NCI-H1436 treated with DMSO at 0.1 percent for 48 hours (cell line): ENCODE results near the gene PAQR4.
A peak's percentile ranks its signal among the peaks of the same experiment; 100 is the strongest.

ENCODE experiments used
- DNase-seq: peaks from one replicate; lab custom pipeline; 2025; lab: John Stamatoyannopoulos, UW

PAQR4 gene

DNA sequence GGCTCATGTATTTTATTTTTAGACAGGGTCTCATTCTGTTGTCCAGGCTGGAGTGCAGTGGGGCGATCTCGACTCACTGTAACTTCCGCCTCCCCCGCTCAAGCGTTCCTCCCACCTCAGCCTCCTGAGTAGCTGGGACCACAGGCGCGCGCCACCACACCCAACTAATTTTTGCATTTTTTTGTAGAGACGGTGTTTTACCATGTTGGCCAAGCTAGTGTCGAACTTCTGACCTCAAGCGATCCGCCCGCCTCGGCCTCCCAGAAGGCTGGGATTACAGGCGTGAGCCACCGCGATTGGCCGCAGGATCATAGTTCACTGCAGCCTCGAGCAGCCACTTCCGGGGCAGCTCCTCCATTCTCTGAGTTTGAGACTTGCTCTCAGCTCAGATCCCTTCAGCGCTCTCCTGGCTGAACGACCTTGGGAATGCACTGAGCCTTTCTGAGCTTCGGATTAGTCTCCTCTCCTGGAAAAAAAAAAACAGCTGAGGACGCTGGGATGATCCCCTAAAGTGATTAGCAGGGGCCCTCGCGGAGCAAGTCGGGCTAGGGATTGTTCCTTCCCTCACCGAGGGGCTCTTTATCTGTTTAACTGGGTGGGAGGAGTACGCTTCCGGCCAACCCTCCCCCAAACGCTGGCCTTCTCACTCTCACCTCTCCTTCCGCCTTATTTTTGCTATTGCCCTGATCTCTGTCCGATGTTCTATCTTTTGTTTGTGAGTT, 12.2 kb downstream of the PAQR4 start:
- no peak for DNase-seq

DNA sequence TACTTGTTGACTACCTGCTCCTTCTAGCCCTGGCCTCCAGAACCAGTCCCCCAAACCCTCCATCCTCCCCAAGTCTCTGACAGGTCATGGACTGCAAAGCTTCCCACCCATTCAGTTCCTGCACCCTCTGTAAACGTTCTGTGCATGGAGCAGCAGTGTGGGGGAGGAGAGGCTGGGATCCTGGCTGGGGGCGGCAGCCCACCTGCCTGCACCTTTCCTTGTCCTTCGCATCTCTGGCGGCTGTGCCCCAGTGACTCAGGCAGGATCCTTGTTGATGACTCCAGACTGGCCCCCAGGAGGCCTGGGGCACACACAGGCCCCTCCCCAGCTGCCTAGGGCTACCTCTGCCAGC, 12.7 kb downstream of the PAQR4 start:
- DNase-seq: no peak

DNA sequence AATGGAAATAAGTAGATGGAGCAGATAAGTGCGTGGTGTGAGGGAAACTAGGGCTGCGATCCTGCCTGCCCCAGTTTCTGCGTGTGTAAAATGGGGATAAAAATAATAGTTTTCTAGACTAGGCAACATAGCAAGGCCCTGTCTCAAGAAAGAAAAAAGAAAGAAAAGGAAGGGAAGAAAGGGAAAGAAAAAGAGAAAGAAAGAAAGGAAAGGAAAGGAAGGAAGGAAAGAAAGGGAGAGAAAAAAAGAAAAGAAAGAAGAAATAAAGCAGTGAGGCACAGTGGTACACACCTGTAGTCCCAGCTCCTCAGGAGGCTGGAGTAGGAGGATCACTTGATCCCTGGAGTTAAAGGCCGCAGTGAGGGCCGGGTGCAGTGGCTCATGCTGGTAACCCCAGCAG, 13.3 kb downstream of the PAQR4 start:
- no peak for DNase-seq

DNA sequence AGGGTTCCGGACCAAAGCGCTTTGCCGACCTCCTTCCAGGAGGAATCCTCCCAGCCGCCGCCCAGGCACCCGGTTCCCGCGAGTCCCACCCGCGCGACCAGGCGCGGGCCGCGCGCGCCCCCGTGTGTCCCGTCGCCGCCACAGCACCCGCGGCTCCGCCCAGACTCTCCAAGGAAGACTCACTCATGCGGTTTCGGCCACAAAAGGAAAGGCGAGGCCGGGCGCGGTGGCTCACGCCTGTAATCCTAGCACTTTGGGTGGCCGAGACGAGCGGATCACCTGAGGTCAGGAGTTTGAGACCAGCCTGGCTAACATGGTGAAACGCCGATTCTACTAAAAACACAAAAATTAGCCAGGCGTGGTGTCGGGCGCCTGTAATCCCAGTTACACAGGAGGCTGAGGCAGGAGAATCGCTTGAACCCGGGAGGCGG, 14.6 kb downstream of the PAQR4 start:
- no peak for DNase-seq

DNA sequence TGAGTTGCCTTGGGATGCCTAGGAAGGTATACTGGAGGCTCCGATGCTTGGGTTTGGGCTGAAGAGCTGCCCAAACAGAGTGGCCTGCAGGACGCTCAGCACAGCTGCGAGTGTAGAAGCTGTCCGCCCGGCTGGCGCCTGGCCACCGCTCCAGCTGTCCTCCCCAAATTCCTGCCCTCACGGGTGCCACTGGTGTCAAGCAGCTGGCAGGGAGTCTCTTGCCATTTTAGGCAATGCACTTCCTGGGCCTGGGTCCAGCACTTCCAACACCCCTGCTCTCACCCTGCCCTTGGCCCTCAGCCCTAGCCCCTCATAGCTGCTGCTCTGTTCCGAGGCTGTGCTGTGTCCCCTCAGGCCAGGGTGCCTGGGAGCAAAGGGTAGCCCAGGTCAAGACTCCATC, 16.3 kb downstream of the PAQR4 start:
- DNase-seq: no peak

DNA sequence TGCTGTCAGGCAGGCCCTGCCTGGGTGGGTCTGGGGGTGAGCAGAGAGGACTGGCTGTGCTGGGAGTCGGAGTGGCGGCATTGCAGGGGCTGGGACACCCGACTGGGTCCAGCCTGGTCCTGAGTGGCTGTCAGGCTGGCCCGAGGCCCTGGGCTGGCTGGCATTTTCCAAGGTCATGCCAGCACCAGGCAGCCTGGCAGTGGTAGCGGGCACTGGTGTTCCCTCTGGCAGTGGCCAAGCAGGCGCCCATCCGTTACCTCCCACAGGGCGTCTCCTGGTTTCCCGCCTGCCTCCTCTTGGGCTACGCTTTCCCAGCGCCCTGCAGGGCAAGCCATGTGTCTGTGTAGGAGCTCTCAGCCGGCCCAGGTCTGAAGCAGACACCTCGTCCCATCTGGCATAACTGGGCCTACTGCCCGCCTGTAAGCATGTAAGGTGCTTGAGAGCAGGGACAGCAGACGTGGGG, 16.8 kb downstream of the PAQR4 start:
- DNase-seq: no peak

DNA sequence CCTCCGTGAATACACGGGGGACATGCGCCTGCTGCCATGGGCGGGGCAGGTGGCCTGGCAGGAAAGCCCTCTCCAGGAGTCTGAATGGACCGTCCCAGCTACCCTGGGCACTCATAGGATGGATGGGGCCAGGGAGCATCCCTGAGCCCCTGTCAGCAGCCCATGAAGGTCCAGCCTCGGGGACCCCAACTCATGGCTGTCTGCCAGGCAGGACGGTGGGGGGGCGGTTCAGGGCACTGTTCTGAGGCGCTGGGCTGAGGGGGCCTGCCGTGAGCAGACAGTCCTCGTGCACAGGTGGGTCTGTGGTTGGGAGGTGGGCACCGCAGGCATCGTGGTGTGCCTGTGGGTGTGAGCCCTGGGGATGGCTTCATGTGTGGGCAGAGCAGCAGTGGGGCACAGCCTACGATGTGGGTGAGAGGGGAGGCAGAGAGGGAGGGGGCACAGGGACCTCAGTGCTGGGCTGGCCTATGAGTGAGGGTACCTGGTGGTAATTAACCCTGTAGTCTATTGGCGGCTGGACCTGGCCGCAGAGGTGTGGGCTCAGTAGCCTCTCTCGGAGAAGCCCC, 17.6 kb downstream of the PAQR4 start:
- DNase-seq: no peak

DNA sequence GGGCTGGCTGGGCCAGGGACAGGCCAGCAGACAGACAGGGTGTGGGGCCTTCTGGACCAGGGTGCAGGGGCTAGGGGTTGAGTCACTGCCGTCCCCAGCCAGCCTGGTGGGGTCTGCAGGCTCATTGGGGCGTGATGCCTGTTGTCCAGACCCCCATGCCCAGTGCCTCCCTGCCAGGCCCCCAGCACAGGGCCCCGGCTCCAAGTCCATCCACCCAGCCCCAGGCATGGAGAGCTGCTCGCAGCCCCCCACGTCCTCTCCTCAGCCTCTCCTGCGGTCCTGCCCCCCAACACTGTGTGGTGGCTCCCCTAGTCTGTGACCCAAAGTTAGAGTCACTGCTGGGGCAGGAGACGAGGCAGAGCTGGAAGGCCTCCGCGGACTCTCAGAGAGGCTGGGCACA, 18.1 kb downstream of the PAQR4 start:
- DNase-seq: no peak

DNA sequence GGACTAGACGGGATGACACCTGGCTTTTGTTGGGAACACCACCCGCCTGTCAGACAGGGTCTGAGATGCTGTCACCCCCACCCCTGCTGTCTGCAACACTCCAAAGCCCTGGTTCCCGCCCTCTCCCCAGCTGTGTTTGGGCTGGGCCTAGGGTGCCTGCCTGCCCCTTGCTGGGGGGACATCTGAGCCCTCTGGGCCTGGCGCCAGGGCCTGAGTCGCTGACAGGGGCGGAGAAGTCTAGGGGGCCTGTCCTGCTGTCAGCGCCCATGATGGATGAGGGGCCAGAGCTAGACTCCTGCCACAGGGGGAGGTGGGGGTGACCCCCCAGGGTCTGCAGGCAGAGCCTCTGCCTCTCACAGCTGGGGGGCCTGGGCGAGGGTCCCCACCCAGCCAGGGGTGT, 18.7 kb downstream of the PAQR4 start:
- DNase-seq: no peak

DNA sequence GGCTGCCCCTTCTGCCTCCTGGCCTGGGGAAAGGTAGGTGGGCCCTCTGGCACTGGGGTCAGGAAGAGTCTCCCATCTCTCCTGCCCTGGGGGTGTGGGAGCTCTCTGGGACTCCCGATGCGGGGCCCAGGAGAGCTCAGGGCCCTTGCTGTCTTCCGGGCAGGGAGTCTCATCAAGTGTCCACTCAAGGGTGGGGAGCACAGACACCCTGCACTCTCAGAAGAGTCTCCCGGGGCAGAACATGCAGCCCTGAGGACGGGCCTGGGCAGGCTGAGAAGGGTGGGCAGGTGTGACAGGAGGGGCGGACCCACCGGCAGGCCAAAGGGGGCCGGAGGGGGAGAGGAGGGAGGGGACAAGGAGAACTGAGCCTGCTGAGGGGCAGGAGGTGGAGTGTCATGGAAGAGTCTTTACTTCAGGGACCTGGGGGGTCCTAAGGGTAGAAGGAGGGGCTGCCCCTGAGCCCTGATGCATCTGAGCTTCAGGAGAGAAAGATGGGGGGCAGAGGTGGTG, 19.5 kb downstream of the PAQR4 start:
- no peak for DNase-seq

DNA sequence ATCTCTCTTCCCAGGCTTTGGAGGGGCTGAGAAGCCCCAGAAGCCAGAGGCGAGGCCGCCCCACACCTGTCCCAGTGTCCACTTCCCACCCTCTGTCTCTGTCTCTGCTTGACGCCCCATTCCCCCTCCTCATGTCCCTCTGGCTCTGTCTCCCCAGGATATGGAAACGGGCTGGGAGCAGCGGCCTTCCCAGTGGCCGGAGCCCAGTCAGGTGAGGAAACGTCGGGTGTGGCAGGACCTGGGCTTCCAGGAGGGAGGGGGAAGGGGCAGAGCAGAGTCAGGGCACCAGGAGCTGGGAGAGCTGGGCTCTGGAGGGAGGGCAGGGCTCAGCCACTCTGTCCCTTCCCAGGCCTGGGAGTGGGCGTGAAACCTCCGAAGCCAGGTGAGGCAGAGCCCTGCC, 21.7 kb downstream of the PAQR4 start:
- DNase-seq: no peak

DNA sequence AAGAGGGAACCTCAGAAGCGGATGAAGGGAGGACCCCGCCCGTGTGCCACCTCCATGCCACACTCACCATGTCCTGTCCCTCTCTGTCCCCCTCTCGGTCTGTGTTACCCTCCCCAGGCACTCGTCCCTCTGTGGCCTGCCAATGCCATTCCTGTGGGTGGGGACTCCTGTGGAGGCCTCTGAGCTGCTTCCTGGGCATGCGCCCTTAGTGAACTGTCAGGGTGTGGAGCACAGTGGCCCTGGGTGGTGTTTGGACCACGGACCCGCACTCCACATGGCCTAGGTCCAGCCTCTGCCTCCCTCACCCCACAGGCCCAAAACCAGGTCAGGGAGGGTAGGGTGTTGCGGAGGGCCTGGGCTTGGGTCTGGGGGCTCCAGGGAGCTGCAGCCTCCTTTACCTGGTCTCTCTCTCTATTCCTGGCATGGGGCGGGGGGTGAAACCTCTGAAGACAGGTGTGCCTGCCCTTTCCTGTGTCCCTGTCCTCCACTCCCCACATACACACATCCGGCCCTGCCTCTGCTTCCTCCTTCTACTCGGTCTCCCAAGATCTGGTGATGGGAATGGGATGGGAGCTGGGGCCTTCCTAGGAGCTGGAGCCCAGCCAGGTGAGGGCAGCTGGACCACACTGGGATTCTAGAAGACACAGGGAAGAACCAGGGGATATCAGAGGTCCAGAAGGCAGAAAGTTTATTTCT, 22.6 kb downstream of the PAQR4 start:
- DNase-seq: no peak

DNA sequence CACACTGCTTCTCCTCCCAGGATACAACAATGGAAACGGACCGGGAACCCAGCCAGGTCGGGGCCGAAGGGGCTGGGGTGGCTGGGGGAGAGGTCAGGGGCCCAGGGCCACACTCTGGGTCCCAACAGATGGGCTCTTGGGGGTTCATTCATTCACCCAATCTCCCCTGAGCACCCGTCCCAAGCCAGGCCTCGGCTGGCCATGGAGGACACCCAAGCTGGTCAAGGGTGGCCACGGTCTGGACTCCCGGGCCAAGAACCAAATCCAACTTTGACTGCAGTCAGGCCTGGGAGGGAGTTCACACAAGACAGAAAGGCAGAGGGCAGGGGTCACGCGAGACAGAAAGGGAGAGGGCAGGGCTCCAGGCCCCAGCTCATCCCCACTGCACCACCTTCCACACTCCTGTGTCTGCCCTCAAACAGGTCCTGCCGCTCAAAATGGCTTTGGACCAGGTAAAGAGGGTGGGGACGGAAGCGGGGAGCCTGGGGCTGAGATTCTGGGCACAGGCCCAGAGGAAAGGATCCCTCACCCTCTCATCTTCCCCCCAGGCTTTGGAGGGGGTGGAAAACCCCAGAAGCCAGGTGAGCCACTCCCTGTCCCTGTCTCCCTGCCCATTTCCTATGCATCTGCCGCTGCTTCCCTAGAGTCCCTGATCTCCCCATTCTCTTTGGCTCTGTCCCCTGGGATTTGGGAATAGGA, 23.4 kb downstream of the PAQR4 start:
- no peak for DNase-seq

DNA sequence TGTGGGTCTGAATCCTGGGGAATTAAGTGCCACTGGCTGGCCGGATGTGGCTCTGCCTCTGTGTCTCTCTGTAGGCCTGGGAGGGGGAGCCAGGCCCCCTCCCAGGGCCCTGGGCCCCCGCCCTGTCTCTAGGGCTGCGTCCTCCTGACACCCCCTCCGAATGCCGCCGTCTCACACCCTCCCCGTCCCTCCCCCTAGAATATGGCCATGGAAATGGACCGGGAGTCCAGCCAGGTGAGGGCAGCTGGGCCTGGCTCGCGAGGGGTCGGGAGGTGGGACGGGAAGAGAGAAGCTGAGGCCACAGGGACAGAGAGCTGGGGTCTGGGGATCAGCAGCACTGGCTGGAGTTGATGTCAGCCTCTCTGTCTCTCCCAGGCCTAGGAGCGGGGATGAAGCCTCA, 27.1 kb downstream of the PAQR4 start:
- no peak for DNase-seq

DNA sequence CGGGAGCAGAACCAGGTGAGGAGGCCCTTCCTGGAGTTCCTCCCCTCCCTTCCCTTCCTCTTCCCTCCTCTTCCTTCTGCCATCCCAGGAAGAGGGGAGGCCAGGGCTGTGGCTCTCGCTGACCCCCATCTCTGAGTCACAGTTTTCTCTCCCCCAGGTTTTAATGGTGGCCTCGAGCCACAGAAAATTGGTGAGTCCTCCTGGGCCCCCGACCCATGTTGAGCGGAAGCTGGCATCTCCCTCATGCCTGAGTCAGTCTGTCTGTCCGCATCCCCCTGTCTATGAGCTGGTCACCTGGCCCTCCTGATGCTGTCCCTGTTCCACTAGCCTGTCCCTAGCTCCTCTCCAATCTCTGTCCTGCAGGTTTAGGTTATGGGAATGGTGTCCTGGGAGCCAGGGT, 30.8 kb downstream of the PAQR4 start:
- DNase-seq: no peak

DNA sequence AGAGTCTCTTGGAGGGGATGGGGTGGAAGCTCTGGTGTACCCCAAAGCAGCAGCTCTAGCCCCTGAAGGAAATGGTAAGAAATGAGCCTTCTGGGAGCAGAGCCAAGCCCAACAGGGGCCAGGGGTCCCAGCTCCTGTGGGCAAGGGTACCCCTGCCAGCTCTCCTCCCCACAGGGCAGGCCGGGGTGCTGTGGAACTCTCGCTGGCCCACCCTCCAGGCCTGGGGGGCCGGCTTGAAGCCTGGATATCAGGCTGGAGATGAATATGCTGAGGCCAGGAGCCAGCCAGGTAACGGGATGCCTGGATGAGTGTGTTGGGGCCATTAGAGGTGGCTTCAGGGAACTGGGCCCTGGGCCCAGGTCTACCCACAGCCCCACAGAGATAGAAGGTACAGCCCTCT, 31.4 kb downstream of the PAQR4 start:
- no peak for DNase-seq

DNA sequence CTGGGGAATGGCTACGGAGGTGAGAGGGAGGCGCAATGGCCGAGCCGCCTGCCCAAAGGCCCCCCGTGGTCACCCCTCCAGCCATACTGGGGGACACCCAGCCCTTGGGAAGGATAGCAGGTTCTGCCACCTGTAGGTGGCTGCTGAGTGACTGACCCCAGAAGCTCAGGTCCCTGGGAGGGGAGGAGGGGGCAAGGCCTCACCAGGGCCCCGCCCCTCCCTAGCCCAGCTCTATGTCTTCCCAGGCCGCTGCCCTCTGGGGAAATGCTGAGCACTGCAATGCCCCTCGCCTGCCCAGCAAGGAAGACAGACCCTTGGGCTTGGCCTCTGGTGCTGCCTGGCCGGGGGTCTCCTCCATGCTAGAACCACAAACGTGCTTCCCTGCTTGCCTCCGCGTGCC, 32.2 kb downstream of the PAQR4 start:
- DNase-seq: no peak

DNA sequence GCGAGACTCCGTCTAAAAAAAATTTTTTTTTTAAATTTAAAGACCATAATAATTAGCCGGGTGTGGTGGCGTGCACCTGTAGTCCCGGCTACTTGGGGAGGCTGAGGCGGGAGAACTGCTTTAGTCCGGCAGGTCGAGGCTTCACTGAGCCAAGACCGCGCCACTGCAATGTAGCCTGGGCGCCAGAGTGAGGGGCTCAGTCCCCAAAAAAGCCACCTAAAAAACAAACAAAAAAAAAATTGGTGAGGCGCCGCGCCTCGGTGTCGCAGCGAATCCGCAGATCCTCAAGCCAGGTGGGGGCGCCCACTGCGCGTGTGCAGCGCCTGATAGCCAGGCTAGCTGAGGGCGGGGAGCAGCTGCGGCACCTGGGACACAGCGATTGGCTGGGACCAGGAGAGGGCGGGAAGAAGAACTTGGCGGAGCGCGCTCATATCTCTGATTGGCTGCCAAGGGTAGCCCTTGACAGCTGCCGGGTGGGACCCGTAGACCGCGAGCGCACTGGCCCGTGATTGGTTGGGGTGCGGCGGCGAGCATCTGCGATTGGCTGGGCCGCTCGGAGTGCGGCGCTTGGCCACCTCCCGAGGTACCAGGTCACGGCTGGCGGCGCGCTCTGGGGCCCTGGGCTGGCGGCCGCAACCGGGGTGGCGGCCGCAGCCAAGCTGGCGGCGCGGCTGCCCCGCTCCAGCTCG, 34.6 kb downstream of the PAQR4 start:
- peak; percentile 96 for DNase-seq

DNA sequence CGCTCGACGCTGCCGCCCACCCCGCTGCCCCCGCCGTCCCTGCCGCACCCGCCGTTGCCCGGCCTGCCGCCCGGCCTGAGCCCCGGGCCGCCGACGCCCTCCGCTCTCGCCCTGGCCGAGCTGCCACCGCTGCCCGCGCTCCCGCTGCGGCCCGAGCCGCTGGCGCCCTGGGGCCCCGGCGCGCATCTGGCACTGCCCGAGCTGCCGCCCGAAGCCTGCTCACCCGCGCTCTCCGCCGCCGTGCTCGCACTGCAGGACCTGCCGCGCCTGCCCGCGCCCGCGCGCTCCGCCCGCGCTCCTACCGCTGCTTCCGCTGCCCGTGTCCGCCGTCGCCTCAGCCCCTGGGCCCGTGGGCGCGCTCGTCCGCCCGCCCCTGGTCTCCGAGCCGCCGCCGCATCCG, 35.2 kb downstream of the PAQR4 start:
- DNase-seq: no peak

DNA sequence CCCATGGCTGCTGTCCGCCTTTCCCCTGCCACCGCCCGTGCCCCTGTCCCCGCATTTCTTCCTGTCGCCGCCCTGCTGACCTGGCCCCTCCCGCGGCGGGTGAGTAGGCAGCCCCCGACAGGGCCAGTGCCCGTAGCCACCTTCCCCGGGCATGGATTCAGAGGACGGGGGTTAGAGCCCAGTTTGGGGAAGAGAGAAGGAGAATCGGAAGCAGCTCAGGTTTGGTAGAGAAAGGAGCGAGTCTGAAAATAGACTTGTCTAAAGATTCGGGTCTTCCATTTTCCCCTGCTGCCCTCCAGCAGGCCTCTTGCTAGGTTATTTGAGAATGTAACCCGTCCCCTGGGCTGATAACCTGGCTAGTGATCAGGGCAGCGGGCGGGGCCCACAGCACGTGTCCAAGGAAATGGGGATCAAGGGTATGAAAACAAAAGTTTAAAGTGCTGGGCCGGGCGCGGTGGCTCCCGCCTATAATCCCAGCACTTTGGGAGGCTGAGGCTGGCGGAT, 35.7 kb downstream of the PAQR4 start:
- DNase-seq: no peak

DNA sequence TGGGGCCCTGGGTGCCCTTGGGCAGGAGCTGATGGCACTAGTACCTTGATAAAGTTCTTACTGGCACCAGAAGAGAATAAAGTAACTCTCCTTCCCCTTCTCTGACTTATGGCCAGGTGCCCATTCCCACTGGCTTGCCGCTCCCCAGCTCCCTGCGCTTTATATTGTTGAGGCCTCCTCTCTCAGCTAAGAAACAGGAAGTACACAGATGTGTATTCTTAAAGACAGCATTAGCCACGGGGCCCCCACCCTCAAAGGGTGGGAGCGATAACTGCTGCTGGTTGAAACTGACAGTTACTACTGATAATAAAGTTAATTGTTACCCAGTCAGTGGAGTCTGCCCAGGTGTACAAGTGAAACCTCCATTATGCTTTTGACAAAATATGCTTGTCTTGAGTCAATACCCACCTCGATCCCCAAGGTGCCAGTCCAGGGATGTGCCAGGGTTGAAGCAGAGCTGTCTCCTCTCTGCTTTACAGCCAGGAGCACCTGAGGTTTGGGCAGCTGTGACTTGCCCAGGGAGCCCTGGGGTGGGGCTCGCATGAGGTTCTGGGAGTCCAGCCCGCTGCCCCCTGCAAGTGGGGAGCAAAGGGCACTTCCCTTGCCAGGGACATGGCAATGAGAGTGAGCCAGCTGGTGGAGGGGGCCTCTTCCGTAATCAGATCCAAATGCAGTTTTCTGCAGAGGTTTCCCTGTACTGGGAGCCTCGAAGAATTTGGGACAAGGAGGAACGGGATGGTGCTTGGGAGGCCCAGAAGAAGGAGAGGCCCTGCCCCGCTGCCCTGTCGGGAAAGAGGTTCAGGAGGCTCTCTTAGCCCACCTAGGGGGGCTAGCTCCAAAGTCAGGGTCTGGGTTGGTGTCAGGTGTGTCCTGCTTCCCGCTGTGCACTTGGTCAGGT, 38.2 kb downstream of the PAQR4 start:
- no peak for DNase-seq
